Measurements from ENCODE around the gene TRUB1.
"Not testable (repeated sequence)": the region's sequence is repeated elsewhere in the genome, so short reads cannot be mapped to it uniquely, and the experiment has no call there.

Gene TRUB1

GRCh38 chr10:114925587-114926586, 12.1 kb upstream of the TRUB1 start:
- no peak for DNase-seq (ENCODE audit: low read depth)

DNA sequence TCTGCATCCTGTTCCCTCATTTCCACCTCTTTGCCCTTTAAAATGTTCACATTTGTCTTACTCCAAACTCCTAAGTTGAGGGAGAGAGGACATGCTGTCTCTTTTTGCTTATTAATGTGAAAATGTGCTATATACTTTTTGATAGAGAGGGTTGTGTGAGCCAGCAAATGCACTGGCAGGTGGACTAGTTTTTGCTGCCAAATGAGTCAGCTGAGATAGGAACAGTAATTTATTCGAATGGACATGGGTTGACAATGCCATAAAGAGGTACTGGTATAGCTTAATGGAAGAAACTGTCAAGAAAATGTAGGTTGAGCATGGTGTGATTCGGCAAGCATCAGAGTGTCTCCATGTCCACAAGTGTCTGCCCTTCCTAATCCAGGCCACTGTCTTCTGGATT, 9.2 kb upstream of the TRUB1 start:
- no peak for DNase-seq (ENCODE audit: low read depth)

DNA sequence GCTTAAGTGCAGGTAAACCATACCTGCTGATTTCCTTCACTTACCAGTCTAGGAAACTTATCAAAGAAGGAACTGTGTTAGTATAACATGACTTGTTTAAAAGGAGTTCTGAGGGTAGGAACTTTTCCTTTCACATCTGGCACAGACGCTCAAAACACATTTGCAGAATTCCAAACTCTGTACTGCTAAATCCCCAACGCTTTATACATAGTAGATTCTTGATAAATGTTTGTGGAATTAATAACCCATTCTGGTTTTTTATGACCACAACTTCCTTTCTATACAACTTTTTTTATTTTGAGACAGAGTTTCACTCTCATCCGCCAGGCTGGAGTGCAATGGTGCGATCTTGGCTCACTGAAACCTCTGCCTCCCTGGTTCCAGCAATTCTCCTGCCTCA, 7.7 kb upstream of the TRUB1 start:
- DNase-seq (ENCODE audit: low read depth), result no peak

GRCh38 chr10:114931072-114931679, 6.8 kb upstream of the TRUB1 start:
- no peak for DNase-seq (ENCODE audit: low read depth)

- DNase-seq (ENCODE audit: low read depth), result no peak
Observed at GRCh38 chr10:114932225-114932624, 5.8 kb upstream of the TRUB1 start.

DNA sequence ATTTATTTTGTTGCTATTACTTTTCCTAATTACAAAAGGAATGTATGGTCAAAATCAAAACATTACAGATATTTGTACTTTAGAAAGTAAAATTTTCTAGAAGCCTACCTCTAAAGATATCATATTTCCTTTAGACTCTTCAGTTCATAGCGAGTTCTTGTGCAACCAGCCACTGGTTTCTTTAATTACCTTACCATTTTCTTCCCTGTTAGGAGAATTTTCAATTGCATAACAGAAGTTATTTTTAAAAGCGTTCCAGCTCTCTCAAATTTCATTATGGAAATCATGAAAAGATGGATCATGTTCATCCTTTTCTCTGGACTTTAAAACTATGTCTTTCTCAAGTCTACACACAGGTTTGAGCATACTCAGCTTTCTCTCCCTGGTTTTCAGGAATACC, 5.0 kb upstream of the TRUB1 start:
- no peak for DNase-seq (ENCODE audit: low read depth)

- no peak for DNase-seq (ENCODE audit: low read depth)
Observed at GRCh38 chr10:114933588-114933987, 4.4 kb upstream of the TRUB1 start.

DNA sequence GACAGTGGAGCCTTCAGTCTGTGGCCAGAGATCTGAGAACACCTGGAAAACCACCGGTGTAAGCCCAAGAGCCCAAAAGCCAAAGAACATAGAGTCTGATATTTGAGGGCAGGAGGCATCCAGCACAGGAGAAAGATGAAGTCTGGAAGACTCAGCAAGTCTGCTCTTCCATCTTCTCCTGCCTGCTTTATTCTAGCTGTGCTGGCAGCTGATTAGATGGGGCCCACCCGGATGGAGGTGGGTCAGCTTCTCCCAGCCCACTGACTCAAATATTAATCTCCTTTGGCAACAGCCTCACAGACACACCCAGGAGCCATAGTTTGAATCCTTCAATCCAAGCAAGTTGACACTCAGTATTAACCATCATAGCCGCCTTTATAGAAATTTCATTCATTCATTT, 4.0 kb upstream of the TRUB1 start:
- DNase-seq (ENCODE audit: low read depth), result not testable (repeated sequence)

DNA sequence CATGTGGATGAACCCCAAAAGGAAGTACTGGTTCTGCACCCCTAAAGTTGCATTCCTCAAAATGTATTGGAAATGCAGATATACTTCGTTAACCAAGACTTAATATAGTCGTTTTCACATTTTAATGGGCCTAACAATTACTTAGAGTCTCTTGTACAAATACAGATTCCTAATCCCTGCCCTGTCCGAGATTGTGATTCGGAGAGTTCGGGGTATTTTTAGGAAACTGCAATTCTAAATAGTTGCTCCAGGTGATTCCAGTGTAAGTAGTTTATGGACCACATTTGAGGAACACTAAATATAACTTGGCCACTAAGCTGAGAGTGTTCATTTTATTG, 830 bp downstream of the TRUB1 start:
- DNase-seq (ENCODE audit: low read depth), result no peak

GRCh38 chr10:114940735-114941134, 2.7 kb downstream of the TRUB1 start:
- DNase-seq (ENCODE audit: low read depth), result no peak

GRCh38 chr10:114943000-114943399, 5.0 kb downstream of the TRUB1 start:
- DNase-seq (ENCODE audit: low read depth), result no peak

GRCh38 chr10:114953047-114953446, 15.1 kb downstream of the TRUB1 start:
- DNase-seq (ENCODE audit: low read depth), result no peak

GRCh38 chr10:114955984-114956383, 18.0 kb downstream of the TRUB1 start:
- no peak for DNase-seq (ENCODE audit: low read depth)

DNA sequence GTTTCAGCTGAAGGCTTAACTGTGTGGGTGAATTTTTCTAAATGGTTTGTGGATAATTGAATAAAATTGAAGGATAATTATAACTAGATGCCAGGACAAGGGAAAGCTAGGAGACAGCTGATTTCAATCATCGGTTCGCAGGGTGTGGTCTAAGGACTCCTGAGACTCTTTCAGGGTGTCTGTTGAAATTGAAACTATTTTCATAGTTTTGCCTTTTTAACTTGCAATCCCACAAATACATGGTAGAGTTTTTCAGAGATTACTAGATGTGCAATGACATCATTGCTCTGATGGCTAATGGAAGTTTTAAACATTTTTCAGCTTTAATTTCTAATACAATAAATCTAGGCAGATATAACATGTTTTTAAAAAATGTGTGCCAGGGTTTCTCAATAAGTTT, 18.5 kb downstream of the TRUB1 start:
- DNase-seq (ENCODE audit: low read depth), result no peak

- no peak for DNase-seq (ENCODE audit: low read depth)
Observed at GRCh38 chr10:114957122-114957521, 19.1 kb downstream of the TRUB1 start.

DNA sequence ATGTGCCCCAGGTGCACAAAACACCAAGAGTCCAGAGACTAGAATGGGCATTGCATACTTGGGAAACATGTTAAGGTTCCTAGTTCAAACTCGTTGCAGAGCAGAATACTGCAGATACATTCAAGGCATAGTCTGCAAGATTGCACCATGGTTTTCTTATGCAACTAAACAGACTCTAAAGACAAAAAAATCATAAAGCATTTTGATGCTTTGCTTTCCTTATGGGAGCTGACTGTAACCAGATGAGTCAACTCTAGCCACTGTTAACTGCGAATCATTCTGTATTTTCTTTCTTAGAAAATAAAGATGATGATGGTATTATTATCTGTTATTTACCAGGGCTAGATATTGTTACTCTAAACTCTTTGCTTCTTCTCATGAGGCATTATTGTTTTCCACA, 19.7 kb downstream of the TRUB1 start:
- no peak for DNase-seq (ENCODE audit: low read depth)

GRCh38 chr10:114962441-114962840, 24.4 kb downstream of the TRUB1 start:
- DNase-seq (ENCODE audit: low read depth), result no peak

DNA sequence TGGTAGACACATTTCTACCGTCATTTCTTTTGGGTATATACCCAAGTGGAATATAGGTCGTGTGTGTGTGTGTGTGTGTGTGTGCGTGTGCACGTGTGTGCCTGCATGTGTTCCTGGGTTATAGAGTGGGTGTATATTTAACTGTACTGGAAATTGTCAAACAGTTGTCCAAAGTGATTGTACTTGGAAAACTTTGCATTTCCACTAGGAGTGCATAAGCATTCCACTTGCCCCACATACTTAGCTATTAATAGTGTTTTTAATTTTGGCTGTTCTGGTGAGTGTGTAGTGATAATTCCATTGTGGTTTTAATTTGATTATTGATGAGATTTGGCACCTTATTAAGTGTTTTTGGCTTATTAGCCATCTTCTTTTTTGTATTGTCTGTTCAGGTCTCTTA, 25.9 kb downstream of the TRUB1 start:
- no peak for DNase-seq (ENCODE audit: low read depth)

GRCh38 chr10:114967071-114967470, 29.1 kb downstream of the TRUB1 start:
- no peak for DNase-seq (ENCODE audit: low read depth)

DNA sequence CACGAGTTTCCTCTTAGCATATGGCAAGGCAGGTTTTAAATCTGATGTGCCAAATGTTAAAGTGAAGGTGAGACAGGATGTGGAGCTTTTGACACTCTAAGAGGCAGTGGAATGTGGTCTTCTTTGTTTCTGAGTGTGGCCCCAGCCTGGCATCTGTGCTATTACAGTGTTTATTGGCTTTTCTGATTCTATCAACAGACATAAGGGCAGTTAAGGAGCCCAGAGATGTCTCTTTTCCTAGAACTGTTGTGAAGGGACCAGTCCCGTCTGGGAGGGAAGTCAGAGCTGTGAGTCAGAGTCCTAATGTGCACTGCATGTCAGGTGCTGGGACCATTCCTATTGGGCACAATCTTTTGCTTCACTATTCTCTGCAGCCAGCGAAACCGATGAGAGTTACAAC, 32.5 kb downstream of the TRUB1 start:
- DNase-seq (ENCODE audit: low read depth), result no peak

GRCh38 chr10:114973306-114973705, 35.3 kb downstream of the TRUB1 start:
- no peak for DNase-seq (ENCODE audit: low read depth)

GRCh38 chr10:114973997-114974396, 36.0 kb downstream of the TRUB1 start:
- no peak for DNase-seq (ENCODE audit: low read depth)

DNA sequence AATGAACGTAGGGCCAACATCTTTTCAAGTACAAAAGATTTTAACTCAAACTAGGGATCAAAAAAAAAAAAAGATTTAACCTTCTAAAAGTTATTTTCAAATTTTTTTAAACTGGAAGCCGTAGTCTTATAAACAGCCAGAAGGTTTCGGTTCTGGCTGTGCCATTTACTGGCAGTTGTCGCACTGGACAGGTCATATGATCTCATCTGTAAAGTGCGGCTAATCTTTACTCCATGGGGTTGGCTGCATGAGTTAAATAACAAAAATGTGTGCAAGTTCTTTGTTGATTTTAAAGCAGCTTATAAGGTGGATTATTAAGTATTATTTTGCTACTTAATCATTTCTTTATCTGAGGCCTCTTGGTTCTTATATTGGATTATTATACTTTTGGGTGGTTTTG, 36.6 kb downstream of the TRUB1 start:
- no peak for DNase-seq (ENCODE audit: low read depth)

DNA sequence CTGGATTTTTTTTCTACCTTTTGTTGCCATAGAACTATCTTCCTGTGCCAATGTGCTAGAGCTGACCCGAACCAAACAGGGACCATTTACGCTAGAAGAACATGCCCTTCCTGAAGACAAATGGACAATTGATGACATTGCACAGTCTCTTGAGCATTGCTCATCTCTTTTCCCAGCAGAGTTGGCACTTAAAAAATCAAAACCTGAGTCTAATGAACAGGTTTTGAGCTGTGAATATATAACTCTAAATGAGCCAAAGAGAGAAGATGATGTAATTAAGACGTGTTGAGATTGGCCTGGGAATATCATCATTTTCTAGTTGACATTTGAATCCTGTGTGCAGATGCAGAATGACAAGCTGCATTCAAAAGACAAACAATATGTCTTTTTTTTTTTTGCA, 37.1 kb downstream of the TRUB1 start:
- DNase-seq (ENCODE audit: low read depth), result no peak

Data from stimulated activated CD8-positive, alpha-beta memory T cell treated with anti-CD3 and anti-CD28 coated beads, Interleukin-7, amount 100 ng/mL, for 24 hours (primary cell).